ENCODE results near the gene PHF12.

PHF12 gene

GRCh38 chr17:28937044-28937729 lies 14.1 kb downstream of the PHF12 start:
- in situ Hi-C loops (cut with HindIII; ENCODE audit: low sequenced_read_pairs) = loop anchor here (10.0 kb wide), 1 partner anchor 212 kb away; the partner anchor contains the start of genes NEK8 and TLCD1

- in situ Hi-C loops (cut with HindIII; ENCODE audit: low sequenced_read_pairs) = loop anchor here (10.0 kb wide), 1 partner anchor 211 kb away; the partner anchor contains the start of genes NEK8 and TLCD1
Observed at GRCh38 chr17:28935744-28936460, 15.4 kb downstream of the PHF12 start.

GRCh38 chr17:28934508-28934907 lies 16.8 kb downstream of the PHF12 start:
- in situ Hi-C loops (cut with HindIII; ENCODE audit: low sequenced_read_pairs) = loop anchor here (10.0 kb wide), 1 partner anchor 210 kb away; the partner anchor contains the start of genes NEK8 and TLCD1

GRCh38 chr17:28929787-28930186 lies 21.5 kb downstream of the PHF12 start:
- in situ Hi-C loops (cut with HindIII; ENCODE audit: low sequenced_read_pairs) = loop anchor here (10.0 kb wide), 1 partner anchor 205 kb away; the partner anchor contains the start of genes NEK8 and TLCD1

GRCh38 chr17:28928061-28928460 lies 23.3 kb downstream of the PHF12 start:
- in situ Hi-C loops (cut with HindIII; ENCODE audit: low sequenced_read_pairs) = no loop called here

GRCh38 chr17:28926786-28927185 lies 24.5 kb downstream of the PHF12 start:
- in situ Hi-C loops (cut with HindIII; ENCODE audit: low sequenced_read_pairs) = no loop called here

GRCh38 chr17:28926366-28926765 lies 25.0 kb downstream of the PHF12 start:
- in situ Hi-C loops (cut with HindIII; ENCODE audit: low sequenced_read_pairs) = no loop called here

GRCh38 chr17:28925912-28926365 lies 25.4 kb downstream of the PHF12 start:
- in situ Hi-C loops (cut with HindIII; ENCODE audit: low sequenced_read_pairs) = no loop called here

- in situ Hi-C loops (cut with HindIII; ENCODE audit: low sequenced_read_pairs) = no loop called here
Observed at GRCh38 chr17:28920201-28920600, 31.1 kb downstream of the PHF12 start.

- in situ Hi-C loops (cut with HindIII; ENCODE audit: low sequenced_read_pairs) = no loop called here
Observed at GRCh38 chr17:28918295-28918694, 33.0 kb downstream of the PHF12 start.

- in situ Hi-C loops (cut with HindIII; ENCODE audit: low sequenced_read_pairs) = no loop called here
Observed at GRCh38 chr17:28917465-28917864, 33.9 kb downstream of the PHF12 start.

- in situ Hi-C loops (cut with HindIII; ENCODE audit: low sequenced_read_pairs) = no loop called here
Observed at GRCh38 chr17:28917029-28917428, 34.3 kb downstream of the PHF12 start.

- in situ Hi-C loops (cut with HindIII; ENCODE audit: low sequenced_read_pairs) = no loop called here
Observed at GRCh38 chr17:28916302-28916934, 34.9 kb downstream of the PHF12 start.

- in situ Hi-C loops (cut with HindIII; ENCODE audit: low sequenced_read_pairs) = no loop called here
Observed at GRCh38 chr17:28912938-28913333, 38.4 kb downstream of the PHF12 start.

- in situ Hi-C loops (cut with HindIII; ENCODE audit: low sequenced_read_pairs) = no loop called here
Observed at GRCh38 chr17:28912281-28912937, 38.9 kb downstream of the PHF12 start.

- in situ Hi-C loops (cut with HindIII; ENCODE audit: low sequenced_read_pairs) = no loop called here
Observed at GRCh38 chr17:28911411-28912045, 39.8 kb downstream of the PHF12 start.

GRCh38 chr17:28910534-28910933 lies 40.8 kb downstream of the PHF12 start:
- in situ Hi-C loops (cut with HindIII; ENCODE audit: low sequenced_read_pairs) = no loop called here

- in situ Hi-C loops (cut with HindIII; ENCODE audit: low sequenced_read_pairs) = no loop called here
Observed at GRCh38 chr17:28908640-28909167, 42.6 kb downstream of the PHF12 start.

- in situ Hi-C loops (cut with HindIII; ENCODE audit: low sequenced_read_pairs) = no loop called here
Observed at GRCh38 chr17:28907709-28908475, 43.4 kb downstream of the PHF12 start.
